CD4-positive, alpha-beta T cell treated with Interleukin-15 for 1 hour (primary cell): ENCODE data around the gene COX5B.
A peak's percentile ranks its signal among the peaks of the same experiment; 100 is the strongest.
"Not testable (repeated sequence)": the region's sequence is repeated elsewhere in the genome, so short reads cannot be mapped to it uniquely, and the experiment has no call there.

Experiments
- DNase-seq: peaks from one replicate; pipeline ENCODE4 v3.0.0-alpha.2; 2020

The COX5B gene

GRCh38 chr2:97654791-97655190 is 8.9 kb downstream of the COX5B start:
- no peak for DNase-seq

GRCh38 chr2:97656129-97656755 is 10.4 kb downstream of the COX5B start:
- DNase-seq, result no peak

GRCh38 chr2:97656905-97657587 is 11.2 kb downstream of the COX5B start:
- no peak for DNase-seq

GRCh38 chr2:97657986-97658690 is 12.3 kb downstream of the COX5B start:
- no peak for DNase-seq

- no peak for DNase-seq
Measured at GRCh38 chr2:97658691-97659157, 12.9 kb downstream of the COX5B start.

- DNase-seq, result no peak
Measured at GRCh38 chr2:97659256-97660043, 13.6 kb downstream of the COX5B start.

GRCh38 chr2:97660044-97660774 is 14.3 kb downstream of the COX5B start:
- DNase-seq, result no peak

- DNase-seq, result no peak
Measured at GRCh38 chr2:97660775-97661389, 15.0 kb downstream of the COX5B start.

- DNase-seq, result no peak
Measured at GRCh38 chr2:97661927-97662326, 16.1 kb downstream of the COX5B start.

GRCh38 chr2:97662386-97662894 is 16.6 kb downstream of the COX5B start:
- no peak for DNase-seq

- peak; percentile 75 for DNase-seq
Measured at GRCh38 chr2:97662895-97663625, 17.2 kb downstream of the COX5B start.

- DNase-seq, result no peak
Measured at GRCh38 chr2:97663626-97663961, 17.7 kb downstream of the COX5B start.

GRCh38 chr2:97663962-97664635 is 18.2 kb downstream of the COX5B start, which contains the start of gene ACTR1B:
TSS of gene ACTR1B (minus strand) at chr2:97664044. CDS start at chr2:97663890, 154 bp downstream.
- peak; percentile 99 for DNase-seq

- no peak for DNase-seq
Measured at GRCh38 chr2:97664636-97664970, 18.7 kb downstream of the COX5B start.

- DNase-seq, result no peak
Measured at GRCh38 chr2:97669448-97669847, 23.6 kb downstream of the COX5B start, which contains the start of gene C2orf92. TSS of gene C2orf92 (plus strand) at chr2:97669713. CDS start at chr2:97669789, 76 bp downstream.

- DNase-seq, result no peak
Measured at GRCh38 chr2:97670471-97670870, 24.6 kb downstream of the COX5B start.

GRCh38 chr2:97671526-97671925 is 25.7 kb downstream of the COX5B start:
- DNase-seq, result no peak

GRCh38 chr2:97672606-97673140 is 26.8 kb downstream of the COX5B start:
- not testable (repeated sequence) for DNase-seq

GRCh38 chr2:97673182-97673914 is 27.5 kb downstream of the COX5B start:
- no peak for DNase-seq
